NCI-H345 (cell line): ENCODE measurements around the gene C19orf47.
"Not testable (repeated sequence)": the region's sequence is repeated elsewhere in the genome, so short reads cannot be mapped to it uniquely, and the experiment has no call there.

Source experiments
- DNase-seq: peaks from one replicate; lab custom pipeline; 2025; lab: John Stamatoyannopoulos, UW

Gene C19orf47

DNA sequence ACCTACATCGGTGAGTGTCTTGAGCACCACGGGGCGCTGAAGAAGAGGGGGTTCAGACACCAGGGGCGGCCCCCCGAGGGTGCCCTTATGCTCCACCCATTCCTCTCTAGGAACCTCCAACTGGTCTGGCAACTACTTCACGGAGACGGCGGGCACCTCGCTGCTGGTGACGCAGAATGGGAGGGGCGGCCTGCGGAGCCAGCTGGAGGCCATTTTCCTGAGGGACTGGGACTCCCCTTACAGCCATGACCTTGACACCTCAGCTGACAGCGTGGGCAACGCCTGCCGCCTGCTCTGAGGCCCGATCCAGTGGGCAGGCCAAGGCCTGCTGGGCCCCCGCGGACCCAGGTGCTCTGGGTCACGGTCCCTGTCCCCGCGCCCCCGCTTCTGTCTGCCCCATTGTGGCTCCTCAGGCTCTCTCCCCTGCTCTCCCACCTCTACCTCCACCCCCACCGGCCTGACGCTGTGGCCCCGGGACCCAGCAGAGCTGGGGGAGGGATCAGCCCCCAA, 29.7 kb upstream of the C19orf47 start:
- no peak for DNase-seq

DNA sequence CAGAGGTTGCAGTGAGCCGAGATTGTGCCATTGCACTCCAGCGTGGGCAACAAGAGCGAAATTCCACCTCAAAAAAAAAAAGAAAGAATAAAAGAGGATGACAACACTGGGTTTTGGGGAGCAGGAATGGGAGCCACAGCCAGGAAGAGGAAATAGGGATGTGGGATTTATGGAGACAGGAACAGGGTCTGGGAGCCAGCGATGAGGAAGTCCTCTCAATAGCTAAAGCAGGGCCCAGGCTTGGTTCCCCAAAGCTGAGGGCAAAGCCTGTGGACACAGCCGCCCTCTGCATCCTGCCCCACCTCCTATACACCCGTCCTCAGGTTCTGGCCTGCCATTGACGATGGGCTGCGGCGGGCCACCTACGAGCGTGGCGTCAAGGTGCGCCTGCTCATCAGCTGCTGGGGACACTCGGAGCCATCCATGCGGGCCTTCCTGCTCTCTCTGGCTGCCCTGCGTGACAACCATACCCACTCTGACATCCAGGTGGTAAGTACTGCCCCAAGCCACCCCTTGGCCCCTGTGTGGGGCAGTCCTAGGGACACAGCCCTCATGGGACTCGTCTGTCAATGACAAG, 28.2 kb upstream of the C19orf47 start:
- no peak for DNase-seq

DNA sequence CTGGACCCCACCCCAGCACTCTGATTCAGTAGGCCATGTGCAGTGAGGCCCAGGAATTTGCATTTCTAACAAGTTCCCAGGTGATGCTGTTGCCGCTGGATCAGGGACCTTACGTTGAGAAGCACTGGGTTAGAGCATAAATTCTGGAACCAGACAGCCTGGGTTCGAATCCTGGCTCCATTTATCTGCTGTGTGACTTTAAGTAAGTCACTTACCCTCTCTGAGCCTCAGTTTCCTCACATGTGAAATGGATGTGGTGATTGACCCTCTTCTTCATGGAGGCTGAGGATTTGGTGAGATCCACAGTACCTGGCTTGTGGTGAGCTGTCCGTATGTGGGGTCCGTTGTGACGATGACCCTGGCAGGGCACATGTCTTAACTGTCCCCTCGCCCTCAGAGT, 25.9 kb upstream of the C19orf47 start:
- DNase-seq: no peak

DNA sequence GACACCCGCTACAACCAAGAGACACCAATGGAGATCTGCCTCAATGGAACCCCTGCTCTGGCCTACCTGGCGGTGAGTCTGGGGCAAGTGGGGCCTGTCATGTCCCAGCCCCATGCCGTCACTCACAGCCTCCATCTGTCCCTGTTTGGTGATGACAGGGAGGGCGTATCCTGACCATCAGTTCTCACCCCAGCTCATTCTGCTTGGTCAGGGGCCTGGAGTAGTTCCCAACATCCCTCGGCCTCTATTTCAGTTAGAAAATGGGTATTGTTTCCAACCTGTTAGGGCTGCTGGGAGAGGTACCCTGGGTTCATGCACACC, 23.6 kb upstream of the C19orf47 start:
- DNase-seq: no peak

DNA sequence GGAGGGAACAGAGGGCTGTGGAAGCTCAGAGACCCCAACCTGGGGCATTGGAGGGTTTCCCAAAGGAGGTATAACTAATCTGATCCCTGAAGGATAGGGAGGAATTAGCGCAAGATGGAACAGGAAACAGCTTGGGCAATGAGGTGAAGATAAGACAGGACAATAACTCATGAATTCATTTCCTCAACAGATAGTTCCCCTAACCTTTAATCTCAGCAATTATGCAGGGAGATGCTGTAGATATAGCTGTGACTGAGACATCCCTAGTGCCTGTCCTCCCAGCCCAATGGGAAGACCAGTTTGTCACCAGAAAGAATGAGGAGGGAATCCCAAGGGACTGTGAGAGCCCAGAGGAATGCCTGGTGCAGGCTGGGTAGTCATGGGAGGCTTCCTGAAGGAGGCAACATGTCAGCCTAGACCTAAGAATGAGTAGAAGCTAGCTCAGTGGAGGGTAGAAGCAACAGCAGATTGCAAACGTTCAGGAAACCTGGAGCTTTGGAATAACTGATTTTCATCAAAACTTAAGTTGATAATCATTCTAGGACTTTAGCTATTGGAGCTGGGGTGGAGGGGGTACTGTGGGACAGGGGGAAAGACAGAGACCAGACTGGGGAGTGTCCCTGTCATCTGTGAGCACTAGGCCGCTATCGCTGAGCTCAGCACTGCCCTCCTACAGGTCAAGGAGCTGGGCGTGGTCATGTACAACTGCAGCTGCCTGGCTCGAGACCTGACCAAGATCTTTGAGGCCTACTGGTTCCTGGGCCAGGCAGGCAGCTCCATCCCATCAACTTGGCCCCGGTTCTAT, 23.0 kb upstream of the C19orf47 start:
- DNase-seq: no peak

DNA sequence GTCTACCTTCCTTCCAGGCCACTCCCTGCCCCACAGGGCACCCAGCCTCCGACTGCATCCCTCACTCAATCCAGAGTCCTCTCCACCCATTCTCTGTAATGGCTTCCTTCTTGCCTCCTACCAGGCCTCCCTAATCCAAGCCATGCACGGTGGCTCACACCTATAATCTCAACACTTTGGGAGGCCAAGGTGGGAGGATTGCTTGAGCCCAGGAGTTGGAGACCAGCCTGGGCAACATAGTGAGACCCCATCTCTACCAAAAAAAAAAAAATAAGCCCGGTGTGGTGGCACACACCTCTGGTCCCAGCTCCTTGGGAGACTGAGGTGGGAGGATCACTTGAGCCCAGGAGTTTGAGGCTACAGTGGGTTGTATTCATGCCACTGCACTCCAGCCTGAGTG, 22.1 kb upstream of the C19orf47 start:
- not testable (repeated sequence) for DNase-seq

DNA sequence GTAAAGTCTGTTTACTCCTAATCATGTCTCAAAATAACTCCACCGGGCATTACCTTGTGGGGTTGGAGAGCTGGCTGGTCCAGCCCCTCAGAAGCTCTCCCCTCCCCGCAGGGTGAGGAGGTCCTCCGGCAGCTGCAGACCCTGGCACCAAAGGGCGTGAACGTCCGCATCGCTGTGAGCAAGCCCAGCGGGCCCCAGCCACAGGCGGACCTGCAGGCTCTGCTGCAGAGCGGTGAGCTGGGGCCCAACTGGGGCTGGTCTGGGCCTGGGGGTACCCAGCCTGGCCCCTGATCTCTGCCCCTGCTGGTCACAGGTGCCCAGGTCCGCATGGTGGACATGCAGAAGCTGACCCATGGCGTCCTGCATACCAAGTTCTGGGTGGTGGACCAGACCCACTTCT, 21.6 kb upstream of the C19orf47 start:
- DNase-seq: no peak

DNA sequence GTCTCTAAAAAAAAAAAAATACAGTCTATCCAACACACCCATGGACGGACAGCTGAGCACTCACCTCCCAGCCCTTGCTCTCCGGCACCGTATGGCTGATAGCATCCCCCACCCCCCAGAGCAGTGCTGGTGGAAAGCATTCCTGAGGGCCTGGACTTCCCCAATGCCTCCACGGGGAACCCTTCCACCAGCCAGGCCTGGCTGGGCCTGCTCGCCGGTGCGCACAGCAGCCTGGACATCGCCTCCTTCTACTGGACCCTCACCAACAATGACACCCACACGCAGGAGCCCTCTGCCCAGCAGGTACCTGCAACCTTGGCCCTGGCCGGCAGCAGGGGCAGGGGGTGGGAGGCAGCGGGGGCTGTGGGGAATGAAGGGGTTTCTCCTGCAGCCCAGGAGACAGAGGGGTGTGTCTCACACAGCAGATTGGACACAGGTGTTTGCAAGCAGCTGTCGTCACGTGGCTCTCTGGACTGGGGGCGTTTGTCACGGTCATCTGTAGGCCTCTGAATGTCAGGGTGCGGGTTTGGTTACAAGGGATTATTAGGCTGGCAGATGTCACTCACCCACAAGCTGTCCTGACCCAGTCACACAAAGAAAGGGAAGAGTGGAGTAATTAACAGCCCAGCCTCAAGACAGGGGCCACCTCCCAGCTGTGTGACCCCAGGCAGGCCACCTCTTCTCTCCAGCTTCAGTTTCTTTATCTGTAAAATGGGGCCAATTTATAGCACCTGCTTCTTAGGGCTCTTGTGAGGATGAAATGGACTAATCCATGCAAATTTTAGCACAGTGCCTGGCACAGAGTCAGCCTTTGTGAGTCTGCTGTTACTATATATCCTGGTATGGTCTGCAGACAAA, 19.6 kb upstream of the C19orf47 start:
- DNase-seq: no peak

DNA sequence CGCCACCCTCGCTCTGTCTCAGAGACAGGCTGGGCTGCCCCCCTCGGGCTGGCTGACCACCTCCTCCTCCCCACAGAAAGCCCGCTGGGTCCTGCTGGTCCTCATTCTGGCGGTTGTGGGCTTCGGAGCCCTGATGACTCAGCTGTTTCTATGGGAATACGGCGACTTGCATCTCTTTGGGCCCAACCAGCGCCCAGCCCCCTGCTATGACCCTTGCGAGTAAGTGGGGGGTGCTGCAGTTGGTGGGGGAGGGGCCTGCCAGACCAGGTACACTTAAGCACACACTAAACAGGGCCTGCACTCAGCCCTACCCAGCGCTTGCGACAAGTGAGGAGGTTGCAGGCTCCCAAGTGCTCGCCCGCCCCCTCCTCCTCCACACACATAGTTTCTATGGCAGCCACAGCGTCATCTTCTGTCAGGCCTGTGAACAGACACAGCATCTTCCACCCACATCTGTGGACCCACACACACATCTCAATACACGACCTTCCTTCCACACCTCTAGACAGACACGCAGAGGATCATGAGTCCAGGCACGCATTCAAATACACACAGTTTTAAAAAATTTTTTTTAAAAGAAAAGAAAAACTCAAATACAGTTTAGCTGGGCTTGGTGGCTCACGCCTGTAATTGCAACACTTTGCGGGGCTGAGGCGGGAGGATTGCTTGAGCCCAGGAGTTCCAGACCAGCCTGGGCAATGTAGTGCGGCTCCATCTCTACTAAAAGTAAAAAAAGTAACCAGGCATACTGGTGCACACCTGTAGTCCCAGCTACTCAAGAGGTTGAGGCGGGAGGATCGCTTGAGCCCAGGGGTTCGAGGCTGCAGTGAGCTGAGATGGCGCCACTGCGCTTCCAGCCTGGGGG, 18.7 kb upstream of the C19orf47 start:
- no peak for DNase-seq

DNA sequence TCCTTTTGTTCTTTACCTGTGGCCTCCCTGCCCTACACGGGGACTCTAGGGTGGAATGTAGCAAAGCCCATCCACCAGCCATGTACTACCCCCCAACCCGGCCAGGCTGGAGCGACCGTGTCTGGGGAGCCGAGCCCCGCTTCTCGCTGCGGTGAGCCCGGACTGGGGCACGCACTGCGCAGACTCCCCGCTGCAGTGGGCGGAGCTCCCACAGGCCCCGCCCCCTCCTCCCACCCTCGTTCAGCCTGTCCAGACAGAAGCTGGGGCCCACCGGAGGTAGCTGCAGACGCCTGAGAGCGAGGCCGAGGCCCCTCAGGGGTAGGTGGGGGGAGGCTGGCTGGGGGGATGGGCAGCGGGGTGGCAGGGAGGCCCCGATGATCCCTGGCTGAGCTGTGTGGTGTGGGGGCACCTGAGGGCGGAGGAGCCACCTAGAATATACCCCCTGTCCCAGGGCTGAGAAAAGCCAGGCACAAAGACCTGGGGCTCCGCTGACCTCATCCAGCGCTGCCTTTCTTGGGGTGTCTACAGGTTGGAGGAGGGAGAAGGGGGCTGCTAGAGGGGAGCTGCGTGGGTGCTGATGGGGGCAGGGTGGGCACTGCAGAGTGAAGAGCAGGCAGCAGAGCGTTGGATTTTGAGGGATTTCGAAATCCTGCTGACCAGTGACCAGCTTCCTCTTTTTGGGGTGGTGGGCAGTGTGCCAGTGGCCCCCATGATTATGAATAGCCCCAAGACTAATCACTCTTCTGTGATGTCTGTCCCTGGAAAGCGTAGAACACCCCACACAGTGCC, 17.6 kb upstream of the C19orf47 start:
- DNase-seq: no peak

DNA sequence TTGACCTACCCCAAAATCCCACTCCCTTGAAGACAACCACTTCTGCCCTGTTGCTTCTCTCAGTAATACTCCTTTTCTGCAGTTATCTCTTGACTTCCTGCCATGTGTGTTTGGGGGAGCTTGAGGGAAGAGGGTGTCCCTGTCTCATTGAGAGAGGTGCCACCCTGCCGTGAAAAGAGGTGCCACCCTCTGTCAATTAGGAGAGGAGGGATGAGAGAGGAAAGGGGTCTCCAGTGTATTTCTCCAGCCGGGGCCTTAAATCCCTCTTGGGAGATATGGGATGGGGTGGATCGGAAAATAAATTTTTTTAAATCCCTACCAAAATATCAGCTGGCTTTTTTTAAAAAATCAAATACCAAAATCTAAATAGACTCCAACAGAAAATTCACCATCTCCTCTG, 16.8 kb upstream of the C19orf47 start:
- no peak for DNase-seq

DNA sequence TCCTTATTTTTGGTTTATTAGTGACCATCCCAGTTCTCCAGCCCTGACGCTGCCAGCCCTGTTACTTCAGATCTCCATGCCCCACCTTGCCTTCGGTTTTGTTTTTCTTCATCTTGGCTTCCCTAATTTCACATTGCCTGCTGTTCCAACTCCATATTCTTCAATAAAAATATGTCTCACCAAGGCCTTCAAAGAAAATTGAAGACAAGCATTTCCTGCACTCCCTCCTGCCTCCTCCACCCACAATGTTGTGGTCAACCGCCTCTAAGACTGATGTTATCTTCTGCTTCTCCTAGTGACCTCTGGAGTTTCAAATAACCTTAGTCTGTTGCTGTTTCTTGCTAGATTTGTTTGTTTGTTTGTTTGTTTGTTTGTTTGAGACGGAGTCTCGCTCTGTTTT, 14.9 kb upstream of the C19orf47 start:
- DNase-seq: no peak

DNA sequence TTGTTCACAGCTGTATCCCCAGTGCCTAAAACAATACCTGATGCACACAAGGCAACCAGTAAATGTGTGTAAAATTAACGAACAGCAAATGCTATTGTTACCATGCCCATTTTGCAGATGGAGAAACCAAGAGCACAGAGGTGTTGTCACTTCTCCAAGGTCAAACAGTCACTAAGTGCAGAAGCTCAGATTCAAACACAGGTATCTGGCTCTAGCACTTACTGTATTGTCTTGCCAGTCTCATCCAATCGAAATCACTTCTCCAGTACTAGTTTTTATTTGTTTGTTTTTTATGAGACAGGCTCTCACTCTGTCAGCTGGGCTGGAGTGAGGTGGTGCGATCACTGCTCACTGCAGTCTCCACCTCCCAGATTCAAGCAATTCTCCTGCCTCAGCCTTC, 14.0 kb upstream of the C19orf47 start:
- DNase-seq: no peak

DNA sequence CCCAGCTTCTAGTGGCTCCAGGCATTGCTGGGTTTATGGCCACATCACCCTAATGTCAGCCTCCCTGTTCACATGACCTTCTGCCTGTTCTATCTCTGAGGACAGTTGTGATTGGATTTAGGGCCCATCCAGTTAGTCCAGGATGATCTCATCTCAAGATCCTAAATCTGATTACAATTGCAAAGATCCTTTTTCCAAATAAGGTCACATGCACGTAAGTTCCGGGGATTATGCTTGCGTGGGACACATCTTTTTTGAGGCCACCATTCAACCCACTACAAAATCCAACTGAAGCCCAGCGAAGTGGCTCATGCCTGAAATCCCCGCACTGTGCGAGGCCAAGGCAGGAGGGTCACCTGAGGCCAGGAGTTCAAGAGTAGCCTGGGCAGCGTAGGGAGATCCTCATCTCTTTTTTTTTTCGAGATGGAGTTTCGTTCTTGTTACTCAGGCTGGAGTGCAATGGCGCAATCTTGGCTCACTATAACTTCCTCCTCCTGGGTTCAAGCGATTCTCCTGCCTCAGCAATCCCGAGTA, 12.6 kb upstream of the C19orf47 start:
- no peak for DNase-seq

DNA sequence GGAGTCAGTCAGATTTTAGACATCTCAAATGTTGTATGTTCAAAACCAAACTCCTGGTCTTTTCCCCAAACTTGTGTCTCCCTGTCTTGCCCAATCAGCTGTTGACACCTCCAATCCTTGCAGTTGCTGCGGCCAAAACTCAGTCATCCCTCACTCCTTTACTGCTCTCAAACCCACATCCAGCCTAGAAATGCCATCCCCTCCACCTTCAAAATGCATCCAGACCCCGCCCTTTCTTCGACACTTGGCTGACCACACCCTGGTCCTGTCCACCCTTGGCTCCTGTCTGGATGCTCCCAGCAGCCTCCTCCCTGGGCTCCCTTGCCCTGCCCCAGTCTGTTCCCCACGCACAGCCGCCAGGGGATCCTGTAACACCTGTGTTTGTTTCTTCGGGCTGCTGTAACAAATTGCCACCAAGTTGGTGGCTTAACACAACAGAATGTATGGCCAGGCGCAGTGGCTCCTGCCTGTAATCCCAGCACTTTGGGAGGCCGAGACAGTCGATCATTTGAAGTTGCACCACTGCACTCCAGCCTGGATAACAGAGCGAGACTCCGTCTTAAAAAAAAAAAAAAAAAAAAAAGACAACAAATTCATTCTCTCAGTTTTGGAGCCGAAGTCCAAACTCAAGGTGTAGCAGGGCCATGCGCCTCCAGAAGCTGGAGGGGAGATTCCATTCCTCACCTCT, 12.0 kb upstream of the C19orf47 start:
- no peak for DNase-seq

DNA sequence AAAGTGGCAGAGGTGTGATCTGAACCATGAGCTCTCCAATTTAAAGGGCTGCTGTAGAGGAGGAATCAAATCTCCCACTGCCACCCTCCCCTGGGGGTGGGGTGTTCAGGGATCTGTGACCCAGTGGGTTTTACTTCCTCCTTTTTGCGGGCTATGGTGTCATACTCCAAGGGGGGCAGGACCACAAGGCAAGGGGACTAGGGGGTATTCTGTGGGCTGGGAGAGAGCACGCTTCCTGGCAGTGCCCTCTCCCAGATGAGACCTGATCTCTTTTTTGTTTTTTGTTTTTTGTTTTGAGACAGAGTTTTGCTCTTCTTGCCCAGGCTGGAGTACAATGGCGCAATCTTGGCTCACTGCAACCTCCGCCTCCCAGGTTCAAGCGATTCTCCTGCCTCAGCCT, 10.6 kb upstream of the C19orf47 start:
- no peak for DNase-seq

DNA sequence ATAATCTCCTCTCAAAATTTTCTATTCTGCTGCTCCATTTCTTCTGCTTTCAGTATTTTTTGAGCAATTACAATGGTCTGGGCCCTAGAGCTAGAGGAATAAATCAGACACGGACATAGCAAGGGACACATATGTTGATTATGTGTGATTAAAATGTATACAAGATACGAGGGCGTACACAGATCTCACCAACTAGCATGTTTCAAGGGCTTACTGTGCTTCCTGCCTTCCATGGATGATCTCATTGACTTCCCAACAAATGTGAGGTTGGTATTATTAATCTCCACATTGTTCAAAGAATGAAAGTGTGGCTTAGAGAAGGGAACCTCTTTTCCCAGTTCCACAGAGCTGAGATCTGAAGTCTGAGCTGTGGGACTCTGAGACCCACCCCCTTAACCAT, 9.4 kb upstream of the C19orf47 start:
- no peak for DNase-seq

DNA sequence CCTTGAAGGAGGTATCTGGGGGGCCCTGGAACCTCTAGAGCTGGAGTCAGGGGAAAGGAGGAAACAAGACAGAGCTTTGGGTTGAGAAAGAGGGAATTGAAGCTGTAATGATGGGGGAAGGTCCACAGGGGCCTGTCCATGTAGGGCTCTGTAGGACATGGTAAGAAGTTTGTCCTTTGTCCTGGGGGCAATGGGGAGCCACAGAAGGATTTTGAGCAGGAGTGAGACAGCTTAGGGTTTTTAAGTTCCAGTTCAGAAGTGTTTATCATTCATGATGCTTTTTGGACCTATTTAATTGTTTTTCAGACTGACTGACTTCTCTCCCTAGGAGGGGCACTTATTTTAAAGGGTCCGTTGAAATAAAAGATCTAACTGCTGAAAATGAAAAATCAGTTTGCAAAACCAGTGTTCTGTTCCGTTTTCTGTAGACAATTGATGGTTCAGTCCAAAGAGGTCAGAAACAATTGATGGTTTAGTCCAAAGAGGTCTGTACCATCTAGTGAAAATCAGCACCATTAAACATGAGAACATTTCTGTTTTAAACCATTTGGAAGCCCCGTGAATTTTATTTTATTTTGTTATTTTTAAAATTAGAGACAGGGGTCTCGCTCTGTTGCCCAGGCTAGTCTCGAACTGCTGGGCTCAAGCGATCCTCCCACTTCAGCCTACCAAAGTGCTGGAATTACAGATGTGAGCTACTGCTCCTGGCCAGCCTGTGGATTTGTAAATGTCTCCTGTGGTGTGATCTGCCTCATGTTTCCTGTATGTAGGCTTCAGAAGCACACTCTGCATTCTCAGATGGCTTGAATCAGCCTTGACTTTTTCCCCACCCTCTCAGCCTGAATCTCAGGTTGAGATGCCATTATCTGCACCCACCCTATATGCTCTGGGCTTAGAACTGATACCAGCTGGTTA, 8.7 kb upstream of the C19orf47 start:
- no peak for DNase-seq

DNA sequence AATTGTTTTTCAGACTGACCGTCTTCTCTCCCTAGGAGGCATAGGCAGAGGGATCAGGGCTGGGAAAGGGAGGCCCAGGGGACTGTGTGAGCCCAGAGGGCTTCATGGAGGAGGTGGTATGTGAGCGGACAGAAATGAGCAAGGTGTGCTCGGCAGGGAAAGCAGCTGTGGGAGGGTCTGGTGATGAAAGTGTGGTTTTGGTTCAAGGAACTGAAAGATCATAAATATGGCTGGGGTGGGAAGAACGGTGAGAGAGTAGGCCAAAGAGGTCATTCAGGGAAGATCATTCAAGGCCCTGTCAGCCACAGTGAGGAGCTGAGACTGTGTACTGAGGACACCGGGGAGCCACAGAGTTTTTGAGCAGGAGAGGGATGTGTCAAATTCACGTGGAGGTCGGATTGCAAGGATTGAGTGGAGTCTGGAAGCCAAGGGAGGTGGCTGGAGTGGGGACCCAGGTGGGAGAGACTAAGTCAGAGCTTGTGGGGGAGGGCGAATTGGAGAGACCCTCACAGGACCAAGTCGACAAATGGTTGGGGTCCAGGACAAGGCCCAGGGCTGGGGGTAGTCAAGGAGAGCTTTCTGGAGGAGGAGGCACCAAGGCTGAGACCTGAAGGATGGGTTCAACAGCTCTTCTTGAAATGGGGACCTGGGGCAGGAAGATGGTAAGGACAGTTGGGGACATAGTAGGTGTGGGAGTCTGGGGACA, 7.9 kb upstream of the C19orf47 start:
- DNase-seq: no peak
